SU-DHL-6 (cell line): ENCODE measurements around the gene SLX4.

Experiments used
- EZH2phosphoT487 ChIP-seq: fragments of 200-600 bp; sonication (generic), shearing (Covaris generic); conservative IDR thresholded peaks from 2 replicates; pipeline ENCODE4 v1.6.1; 2018; ENCODE audit warnings: mild to moderate bottlenecking, antibody characterized with exemption, low read length, moderate library complexity, mixed read lengths
- TF ChIP-seq, protein P1 (sequence below): fragments of 200-600 bp; sonication (generic); IDR thresholded peaks from one replicate; pipeline ENCODE4 v1.5.1; 2017; ENCODE audit warnings: antibody characterized with exemption, mild to moderate bottlenecking, low read length, moderate library complexity; ENCODE audit not compliant: insufficient read depth, poor library complexity, severe bottlenecking

DNA sequence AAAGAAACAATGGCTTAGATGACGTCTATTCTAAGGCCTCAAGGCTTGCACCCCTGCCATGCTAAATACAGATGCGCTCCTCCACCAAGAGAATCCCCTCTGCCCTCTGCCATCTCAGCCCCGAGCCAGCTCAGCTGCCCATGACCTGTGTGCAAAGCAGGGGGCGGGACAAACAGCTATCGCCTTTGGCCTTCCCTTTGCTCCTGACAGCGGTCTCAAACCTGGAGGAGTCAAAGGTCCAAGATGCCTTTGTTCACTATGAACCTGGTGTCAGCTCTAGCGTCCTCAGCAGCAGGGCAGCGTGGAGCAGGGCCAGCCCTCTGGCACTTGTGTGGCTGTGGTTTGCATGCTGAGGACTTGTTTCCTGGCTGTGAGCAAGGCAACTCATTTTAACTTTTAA lies 12.3 kb downstream of the SLX4 start:
- TF ChIP-seq, protein P1, sequence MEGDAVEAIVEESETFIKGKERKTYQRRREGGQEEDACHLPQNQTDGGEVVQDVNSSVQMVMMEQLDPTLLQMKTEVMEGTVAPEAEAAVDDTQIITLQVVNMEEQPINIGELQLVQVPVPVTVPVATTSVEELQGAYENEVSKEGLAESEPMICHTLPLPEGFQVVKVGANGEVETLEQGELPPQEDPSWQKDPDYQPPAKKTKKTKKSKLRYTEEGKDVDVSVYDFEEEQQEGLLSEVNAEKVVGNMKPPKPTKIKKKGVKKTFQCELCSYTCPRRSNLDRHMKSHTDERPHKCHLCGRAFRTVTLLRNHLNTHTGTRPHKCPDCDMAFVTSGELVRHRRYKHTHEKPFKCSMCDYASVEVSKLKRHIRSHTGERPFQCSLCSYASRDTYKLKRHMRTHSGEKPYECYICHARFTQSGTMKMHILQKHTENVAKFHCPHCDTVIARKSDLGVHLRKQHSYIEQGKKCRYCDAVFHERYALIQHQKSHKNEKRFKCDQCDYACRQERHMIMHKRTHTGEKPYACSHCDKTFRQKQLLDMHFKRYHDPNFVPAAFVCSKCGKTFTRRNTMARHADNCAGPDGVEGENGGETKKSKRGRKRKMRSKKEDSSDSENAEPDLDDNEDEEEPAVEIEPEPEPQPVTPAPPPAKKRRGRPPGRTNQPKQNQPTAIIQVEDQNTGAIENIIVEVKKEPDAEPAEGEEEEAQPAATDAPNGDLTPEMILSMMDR, result no peak
- TF ChIP-seq EZH2phosphoT487, result no peak
